Nephron progenitor cell (in vitro differentiated cells): ENCODE measurements around the gene PRIMPOL.
A peak's percentile ranks its signal among the peaks of the same experiment; 100 is the strongest.
"Not testable (repeated sequence)": the region's sequence is repeated elsewhere in the genome, so short reads cannot be mapped to it uniquely, and the experiment has no call there.

Experiments
- DNase-seq: peaks from one replicate; pipeline ENCODE4 v3.0.0; 2021
- H3K27ac Mint-ChIP-seq: 2 replicates; pipeline ENCODE4 v1.8.0; 2021; ENCODE audit warnings: mild to moderate bottlenecking, moderate library complexity, mixed read lengths
- H3K27me3 Mint-ChIP-seq: 2 replicates; pipeline ENCODE4 v1.8.0; 2021; ENCODE audit warnings: mild to moderate bottlenecking, low read depth, mixed read lengths; ENCODE audit not compliant: poor library complexity
- H3K36me3 Mint-ChIP-seq: 2 replicates; pipeline ENCODE4 v1.8.0; 2021; ENCODE audit warnings: low read depth, mixed read lengths
- H3K4me1 Mint-ChIP-seq: 2 replicates; pipeline ENCODE4 v1.8.0; 2021; ENCODE audit warnings: mixed read lengths
- H3K4me3 Mint-ChIP-seq: 2 replicates; pipeline ENCODE4 v1.8.0; 2021; ENCODE audit warnings: mild to moderate bottlenecking, moderate library complexity, mixed read lengths
- H3K9me3 Mint-ChIP-seq: 2 replicates; pipeline ENCODE4 v1.8.0; 2021; ENCODE audit warnings: mild to moderate bottlenecking, moderate library complexity, mixed read lengths
- CTCF ChIP-seq: fragments of 200-600 bp; sonication (generic); IDR thresholded peaks from 2 replicates; pipeline ENCODE4 v1.5.0; 2021; ENCODE audit warnings: antibody characterized with exemption

Gene PRIMPOL

GRCh38 chr4:184734758-184735157 lies 85.2 kb downstream of the PRIMPOL start:
- H3K4me1 Mint-ChIP-seq, result peaks cover 43% of the 10 kb centered on the region
- TF ChIP-seq CTCF, result no peak
- H3K9me3 Mint-ChIP-seq, result peaks cover 4% of the 10 kb centered on the region
- peaks cover 5% of the 10 kb centered on the region for H3K27me3 Mint-ChIP-seq
- no peak for DNase-seq
- H3K36me3 Mint-ChIP-seq, result peaks cover 9% of the 10 kb centered on the region
- H3K27ac Mint-ChIP-seq, result no peak overlapping the region
- H3K4me3 Mint-ChIP-seq, result peak overlapping the region; percentile 94

- not testable (repeated sequence) for H3K4me3 Mint-ChIP-seq, H3K27me3 Mint-ChIP-seq, H3K36me3 Mint-ChIP-seq, H3K27ac Mint-ChIP-seq, DNase-seq, H3K4me1 Mint-ChIP-seq
- H3K9me3 Mint-ChIP-seq, result peaks cover 31% of the 10 kb centered on the region
Measured at GRCh38 chr4:184739575-184739974, 90.0 kb downstream of the PRIMPOL start.

- no peak overlapping the region for H3K4me3 Mint-ChIP-seq
- peaks cover 4% of the 10 kb centered on the region for H3K27me3 Mint-ChIP-seq
- H3K4me1 Mint-ChIP-seq, result peaks cover 4% of the 10 kb centered on the region
- H3K27ac Mint-ChIP-seq, result no peak overlapping the region
- H3K36me3 Mint-ChIP-seq, result no peaks in the 10 kb centered on the region
- no peak for DNase-seq
- peaks cover 31% of the 10 kb centered on the region for H3K9me3 Mint-ChIP-seq
- no peak for TF ChIP-seq CTCF
Measured at GRCh38 chr4:184740980-184741391, 91.4 kb downstream of the PRIMPOL start.

GRCh38 chr4:184741651-184742050 lies 92.1 kb downstream of the PRIMPOL start:
- not testable (repeated sequence) for H3K27me3 Mint-ChIP-seq, H3K27ac Mint-ChIP-seq, H3K36me3 Mint-ChIP-seq, H3K4me1 Mint-ChIP-seq, DNase-seq, H3K4me3 Mint-ChIP-seq
- peaks cover 31% of the 10 kb centered on the region for H3K9me3 Mint-ChIP-seq

- no peaks in the 10 kb centered on the region for H3K36me3 Mint-ChIP-seq
- no peak overlapping the region for H3K27ac Mint-ChIP-seq
- no peak for DNase-seq
- H3K4me1 Mint-ChIP-seq, result peaks cover 17% of the 10 kb centered on the region
- H3K4me3 Mint-ChIP-seq, result no peak overlapping the region
- peaks cover 8% of the 10 kb centered on the region for H3K27me3 Mint-ChIP-seq
- H3K9me3 Mint-ChIP-seq, result peaks cover 31% of the 10 kb centered on the region
- TF ChIP-seq CTCF, result no peak
Measured at GRCh38 chr4:184743650-184744049, 94.1 kb downstream of the PRIMPOL start.

GRCh38 chr4:184744236-184744635 lies 94.7 kb downstream of the PRIMPOL start:
- no peak for TF ChIP-seq CTCF
- H3K4me3 Mint-ChIP-seq, result no peak overlapping the region
- no peaks in the 10 kb centered on the region for H3K36me3 Mint-ChIP-seq
- no peak for DNase-seq
- H3K27me3 Mint-ChIP-seq, result peaks cover 8% of the 10 kb centered on the region
- peaks cover 17% of the 10 kb centered on the region for H3K4me1 Mint-ChIP-seq
- no peak overlapping the region for H3K27ac Mint-ChIP-seq
- peaks cover 31% of the 10 kb centered on the region for H3K9me3 Mint-ChIP-seq
